Activated T-helper 1 cell treated with anti-CD3 and anti-CD28 coated beads, Interleukin-2, amount 50 U/mL, for 16 hours (primary cell): ENCODE measurements around the gene CHRD.

Experiments
- DNase-seq, 2 donors: peaks; one replicate each; pipeline ENCODE4 v3.0.0-alpha.2; 2020; ENCODE audit warnings: low read depth in 1 of 2, low spot score in 1 of 2

Gene CHRD

DNA sequence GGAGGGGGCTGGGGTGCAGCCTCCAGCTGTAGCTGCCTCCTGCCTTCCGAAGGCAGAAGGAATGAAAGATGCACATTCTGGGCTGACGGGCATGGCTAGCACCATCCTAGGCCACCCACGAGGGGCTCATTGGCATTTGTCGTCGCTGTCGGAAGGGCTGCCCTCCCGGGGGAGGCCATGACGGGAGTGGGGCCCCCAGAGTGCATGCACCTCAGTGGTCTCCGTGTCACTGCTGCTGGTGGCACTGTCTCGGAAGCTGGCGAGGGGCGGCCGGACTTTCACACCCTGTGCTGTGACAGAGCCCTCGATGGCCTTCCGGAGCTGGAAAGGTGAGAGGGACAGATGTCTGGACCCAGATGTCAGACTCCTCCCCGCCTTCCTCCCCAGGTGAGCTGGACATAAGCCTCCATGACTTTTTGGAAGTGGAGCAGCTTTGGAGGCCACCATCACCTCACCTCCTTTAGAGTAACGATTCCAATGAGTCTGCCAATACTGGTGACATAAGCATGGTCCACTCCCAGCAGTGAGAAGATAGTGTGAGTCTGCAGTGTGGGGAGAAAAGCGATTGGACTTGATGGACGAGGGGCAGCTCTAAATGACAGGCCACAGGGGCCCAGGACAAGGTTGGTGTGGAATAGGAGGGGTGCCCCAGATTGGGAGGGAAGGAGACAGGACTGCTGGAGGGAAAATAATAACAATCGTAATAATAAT lies 33.2 kb upstream of the CHRD start:
- DNase-seq: no peak

DNA sequence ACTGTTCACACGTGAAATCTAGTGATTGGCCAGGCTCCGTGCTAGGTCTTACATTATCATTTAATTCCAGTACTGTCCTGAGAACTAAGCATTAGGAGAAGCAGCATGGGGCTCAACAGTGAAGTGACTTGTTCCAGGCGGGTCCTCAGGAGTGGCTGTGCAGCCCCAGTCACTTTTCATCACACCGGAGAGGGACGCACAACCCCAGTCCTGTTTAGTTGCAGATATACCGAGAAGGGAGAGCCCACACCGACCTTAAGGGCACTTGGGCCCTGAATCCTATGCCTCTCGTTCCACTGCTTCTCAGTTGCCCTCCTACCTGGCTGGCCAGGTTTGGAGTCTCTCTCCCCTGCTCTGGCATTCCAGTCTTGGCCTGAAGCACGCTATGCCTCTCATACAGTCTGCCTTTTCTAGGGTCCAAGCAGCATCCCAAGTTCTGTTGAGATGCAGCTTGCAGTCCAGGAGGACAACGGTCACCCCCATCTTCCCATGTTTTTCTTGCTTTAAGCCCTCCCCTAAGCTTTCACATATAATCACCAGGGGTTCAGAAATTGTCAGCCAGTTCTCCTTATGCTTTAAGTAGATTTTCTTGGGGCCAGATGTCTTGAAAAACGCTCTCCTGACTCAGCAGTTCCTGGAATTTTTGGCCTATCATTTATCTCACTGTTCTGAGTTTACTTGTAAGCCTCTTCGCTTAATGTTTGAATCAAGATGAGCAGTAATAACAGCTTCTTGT lies 32.4 kb upstream of the CHRD start:
- no peak for DNase-seq

DNA sequence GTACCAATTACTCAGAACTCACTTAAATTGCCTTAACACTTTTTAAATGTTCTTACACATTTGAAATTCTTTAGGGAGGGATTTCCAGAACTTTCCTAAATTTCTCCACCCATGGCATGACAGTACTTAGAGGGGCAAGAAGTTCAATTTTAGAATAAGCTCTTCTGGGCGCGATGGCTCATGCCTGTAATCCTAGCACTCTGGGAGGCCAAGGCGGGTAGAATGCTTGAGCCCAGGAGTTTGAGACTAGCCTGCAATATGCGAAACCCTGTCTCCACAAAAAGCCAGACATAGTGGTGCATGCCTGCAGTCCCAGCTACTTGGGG lies 31.8 kb upstream of the CHRD start:
- DNase-seq: no peak

DNA sequence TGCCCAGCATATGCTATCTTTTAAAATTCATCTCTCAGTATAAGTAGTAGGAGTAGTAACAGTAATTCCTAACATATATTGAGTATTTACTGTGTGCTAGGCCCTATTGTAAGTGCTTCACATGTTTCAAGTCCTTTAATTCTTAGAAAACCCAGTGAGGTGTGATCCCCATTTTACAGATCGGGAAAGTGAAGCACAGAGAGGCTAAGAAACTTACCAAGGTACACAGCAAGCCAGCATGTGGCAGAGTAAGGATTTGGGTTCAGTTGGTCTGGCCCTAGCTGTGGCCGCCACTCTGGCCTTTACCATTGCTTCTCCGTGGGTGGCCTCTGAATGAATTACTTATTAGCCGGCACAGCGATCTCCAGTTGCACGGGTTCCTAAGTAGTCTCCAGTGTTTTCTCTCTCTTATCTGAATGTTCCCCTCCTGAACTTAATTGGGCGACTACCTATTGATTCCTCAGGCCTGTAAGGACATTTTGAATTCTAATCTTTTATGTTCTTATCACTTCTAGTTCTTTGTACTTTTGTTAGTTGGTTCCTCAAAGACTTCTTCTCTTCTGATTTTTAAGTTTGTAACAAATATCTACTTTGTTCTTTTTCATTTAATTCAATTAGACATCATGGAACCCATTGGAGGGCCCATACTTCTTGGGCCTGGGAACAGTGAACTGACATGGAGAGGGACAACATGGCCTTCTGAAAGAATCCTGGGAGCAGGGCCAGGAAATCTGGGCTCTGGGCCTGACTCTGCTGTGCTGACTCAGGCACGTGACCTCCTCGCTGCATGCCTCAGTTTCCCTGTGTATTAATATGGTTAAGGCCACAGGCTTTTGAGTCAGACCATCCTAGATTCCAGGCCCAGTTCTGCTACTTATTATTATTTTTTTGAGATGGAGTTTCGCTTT lies 30.0 kb upstream of the CHRD start:
- DNase-seq: no peak

DNA sequence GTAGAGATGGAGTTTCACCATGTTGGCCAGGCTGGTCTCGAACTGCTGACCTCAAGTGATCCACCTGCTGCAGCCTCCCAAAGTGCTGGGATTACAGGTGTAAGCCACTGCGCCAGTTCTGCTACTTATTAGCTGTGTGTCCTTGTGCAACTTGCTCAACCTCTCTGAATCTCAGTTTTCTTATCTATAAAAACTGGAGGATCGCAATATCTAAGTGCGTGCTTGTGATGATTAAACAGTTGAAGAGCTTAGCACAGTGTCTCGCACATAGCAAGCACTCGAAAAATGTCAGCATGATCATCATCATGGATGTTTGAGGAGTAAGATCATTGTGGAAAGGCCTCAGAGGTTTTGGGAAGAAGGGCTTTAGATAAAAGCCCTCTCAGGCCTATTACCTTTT lies 29.2 kb upstream of the CHRD start:
- DNase-seq: no peak

DNA sequence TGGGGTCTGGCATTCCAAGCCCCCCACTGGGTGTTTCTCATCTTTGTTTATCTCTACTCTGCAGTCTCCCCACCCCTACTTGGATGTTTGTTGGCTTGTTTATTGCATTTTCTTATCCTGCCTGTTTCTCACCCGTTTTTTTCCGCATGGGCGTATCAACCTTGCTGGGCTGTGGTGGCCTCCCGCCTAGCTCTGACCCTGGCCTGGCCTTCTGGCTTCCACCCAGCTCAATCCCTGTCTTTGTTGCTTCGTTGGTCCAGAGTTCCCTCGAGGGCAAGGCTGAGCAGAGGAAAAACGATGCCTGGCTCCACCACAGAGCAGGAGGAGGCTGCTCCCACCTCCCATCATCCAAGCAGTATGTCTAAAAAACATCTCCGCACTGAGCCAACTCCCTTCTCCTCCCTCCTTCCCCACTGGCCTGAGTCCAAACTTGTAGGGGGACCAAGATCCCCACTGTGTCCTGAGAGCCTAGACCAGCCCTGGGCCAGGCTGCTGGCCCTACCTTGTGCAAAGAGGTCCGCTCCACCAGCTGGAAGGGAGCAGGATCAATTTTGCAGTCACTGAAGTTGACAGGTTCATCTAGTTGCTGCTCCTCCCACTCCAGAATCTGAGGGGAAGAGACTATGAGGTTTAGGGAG lies 28.2 kb upstream of the CHRD start:
- no peak for DNase-seq

DNA sequence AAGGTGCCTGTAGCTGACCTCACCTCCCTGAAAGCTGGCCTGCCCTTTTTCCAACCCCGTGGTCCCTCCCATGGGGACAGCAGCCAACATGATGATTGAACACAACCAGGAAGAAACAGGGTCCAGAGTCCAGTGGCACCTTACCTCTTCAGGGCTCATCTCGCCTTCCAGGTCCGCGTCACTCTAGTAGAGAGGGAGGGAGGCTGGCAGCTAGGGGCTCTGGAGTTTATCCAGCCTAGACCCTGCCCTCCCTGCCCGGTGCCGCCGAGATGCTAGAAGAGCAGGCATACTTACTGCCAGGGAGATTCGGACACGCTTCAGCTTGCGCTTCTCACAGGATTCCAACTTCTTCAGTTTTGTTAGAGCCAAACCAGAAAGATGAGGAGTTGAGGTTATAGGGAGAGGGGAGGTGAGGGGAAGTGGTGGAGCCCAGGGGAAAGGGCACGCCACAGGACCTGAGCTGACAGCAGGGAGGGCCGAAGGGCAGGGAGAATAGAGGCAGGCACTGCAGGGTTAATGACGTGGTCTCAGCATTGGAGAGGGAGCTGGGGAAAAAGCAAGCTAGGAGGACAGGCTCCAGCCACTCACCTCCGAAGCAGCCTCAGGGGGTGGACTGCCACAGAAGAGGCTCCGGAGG lies 27.6 kb upstream of the CHRD start:
- no peak for DNase-seq

DNA sequence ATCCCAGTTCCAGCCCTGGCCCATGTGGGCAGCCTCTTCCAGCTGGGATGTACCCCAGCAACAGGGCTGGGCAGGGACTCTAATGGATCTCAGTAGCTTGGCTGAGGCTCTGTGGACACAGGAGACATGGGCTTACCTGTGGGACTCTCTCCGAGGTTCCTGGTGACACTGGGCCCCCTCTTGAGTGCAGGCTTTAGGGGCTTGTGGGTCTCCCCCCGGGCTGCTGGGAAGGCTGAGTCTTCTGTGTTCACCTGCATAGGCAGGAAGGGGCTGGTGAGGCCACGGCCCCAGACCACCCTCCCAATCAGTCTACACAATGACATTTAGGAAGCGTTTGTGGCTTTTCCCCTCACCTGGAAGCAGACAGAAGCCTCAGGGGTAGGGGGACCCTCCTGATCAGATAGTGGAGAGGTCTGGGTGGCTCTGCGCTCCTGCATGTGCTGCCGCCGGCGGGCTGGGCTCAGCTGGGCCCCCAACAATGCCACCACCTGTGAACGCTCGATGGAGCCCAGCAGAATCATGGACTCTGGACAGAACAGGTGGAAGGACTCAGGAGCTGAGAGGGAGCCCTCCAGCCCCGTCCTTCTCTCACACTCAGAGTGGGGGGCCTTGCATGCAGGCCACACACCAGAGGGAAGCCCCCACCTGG lies 26.8 kb upstream of the CHRD start:
- no peak for DNase-seq

DNA sequence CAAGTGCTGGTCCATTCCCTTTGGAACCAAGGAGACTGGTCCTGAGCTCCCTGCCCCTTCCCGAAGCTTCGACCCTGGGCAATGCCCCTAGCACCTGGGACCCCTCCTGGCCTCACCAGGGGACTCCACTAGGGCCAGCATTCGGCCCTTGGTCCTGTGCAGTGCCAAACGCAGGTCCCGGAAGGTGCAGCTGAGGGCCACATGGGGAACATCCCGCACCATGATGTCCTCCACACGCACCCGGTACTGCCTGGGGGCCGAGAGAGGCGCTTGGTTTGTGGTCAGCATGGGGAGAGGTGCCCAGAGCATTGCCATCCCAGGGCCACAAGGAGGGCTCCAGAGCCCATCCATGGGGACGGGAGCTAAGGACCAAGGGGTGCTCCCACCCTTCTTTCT lies 26.3 kb upstream of the CHRD start:
- no peak for DNase-seq

DNA sequence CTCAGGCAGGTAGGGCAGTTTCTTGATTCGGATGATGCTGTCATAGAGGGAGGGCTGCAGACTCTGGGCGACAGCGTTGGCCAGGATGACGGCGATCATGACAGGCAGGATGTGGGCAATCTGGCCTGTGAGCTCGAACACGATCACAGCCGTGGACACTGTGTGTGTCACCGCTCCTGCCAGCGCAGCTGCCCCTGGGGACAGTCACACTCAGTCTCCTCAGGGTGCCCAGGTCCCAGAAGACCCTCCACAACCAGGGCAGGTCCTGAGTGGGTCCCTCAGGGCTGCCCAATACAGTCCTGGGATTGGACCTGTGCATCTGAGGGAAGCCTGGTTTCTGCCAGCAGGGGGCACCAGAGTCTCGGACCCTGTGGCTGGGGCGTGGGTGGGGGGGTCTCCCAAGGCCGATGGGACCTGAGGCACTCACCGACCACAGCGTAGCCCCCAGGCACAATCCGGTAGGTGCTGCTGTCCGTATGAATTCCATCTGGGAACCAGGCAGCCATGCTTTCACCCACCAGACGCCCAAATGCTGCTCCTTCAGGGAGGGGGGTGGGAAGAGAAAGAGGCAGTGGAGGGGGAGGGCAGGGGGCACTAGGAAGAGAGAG lies 25.6 kb upstream of the CHRD start:
- peak; percentile 41 to 43 for DNase-seq

DNA sequence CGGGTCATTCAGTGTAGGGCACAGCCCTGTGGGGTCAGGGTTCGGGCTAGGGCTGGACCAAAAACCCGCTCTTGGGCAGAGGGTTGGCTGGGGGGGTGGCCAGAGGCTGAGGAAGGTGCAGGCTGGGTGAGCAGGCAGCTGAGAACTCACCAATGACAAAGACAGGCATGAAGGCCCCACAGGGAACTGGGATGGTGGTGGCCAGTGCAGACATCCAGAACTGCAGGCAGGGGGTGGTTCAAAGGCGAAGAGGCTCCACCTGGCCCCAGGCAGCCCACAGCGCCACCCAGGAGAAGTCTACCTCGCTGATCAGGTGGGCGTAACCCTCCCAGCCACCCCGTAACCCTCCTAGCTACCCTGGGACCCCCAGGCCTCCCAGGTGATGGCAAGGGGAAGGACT lies 25.1 kb upstream of the CHRD start:
- DNase-seq: no peak

DNA sequence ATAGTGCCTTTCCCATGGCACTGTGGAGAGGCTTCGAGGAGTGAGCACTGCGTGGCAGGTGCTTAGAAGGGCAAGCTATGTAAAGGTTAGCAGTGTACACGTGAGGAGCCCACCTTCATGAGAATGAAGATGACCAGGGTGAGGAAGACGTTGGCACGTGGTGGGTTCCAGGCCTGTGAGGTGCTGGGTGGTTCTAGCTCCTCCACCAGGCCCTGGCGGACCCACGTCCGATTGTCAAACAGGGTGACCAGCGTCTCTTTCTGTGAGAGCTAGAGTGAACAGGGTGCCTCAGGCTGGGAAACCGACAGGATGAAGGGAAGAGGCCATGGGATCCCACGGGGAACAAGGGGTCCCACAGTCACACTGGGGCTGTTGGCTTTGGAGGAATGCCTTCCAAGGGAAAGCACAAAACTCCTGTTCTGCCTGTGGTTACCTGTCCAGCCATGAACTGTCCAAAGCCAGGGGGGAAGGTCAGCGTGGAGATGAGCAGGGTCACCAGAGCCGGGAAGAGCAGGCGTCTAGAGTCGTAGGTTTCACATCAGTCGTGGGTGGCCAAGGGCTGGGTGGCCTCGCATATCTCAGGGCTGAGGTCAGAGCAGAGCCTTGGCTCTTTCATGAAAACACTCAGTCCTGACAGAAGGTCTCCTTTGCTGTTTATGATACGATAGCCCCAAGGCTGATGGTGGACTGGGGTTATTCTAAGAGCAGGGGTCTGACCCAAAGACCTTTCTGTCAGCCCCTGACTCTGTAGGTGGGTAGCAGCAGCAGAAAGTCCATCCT lies 24.4 kb upstream of the CHRD start:
- DNase-seq: no peak

DNA sequence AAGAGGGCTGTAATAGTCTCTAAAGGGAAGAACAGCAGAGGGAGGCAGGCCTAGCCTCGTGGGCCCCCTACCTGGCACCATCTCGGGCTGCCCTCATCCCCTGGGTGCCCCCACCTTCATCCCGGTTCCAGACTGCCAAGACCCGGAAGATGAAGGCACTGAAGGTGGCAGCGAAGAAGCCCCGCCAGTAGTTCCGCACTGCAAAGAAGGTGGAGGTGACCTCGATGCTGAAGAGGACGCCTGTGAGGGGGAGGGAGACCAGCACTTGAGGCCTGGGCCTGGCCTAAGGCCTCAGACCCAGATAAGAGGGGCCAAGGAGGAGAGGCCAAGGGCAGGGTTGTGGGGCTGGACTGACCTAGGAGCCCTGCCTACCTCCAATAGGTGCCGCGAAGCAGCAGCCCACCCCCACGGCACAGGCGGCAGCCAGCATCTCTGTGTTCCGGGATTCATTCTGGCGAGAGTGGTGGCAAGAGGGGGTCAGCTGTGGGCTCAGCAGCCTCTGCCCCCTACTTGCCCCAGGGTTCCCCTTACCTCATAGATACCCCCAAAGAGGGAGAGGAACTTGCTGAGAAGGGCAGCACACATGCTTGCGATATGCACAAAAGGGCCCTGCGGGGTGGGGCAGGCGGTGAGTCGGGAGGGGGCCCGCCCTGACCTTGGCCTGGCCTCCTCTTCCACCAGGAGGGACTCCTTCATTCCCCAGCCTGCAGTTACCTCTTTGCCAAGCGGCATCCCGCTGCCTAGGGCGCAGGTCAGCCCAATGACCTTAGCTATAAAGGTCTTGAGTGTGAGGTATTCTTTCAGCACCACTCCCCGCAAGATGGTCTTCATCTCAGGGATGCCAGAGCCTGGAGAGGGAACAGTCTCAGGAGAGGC lies 22.4 kb upstream of the CHRD start:
- no peak for DNase-seq

DNA sequence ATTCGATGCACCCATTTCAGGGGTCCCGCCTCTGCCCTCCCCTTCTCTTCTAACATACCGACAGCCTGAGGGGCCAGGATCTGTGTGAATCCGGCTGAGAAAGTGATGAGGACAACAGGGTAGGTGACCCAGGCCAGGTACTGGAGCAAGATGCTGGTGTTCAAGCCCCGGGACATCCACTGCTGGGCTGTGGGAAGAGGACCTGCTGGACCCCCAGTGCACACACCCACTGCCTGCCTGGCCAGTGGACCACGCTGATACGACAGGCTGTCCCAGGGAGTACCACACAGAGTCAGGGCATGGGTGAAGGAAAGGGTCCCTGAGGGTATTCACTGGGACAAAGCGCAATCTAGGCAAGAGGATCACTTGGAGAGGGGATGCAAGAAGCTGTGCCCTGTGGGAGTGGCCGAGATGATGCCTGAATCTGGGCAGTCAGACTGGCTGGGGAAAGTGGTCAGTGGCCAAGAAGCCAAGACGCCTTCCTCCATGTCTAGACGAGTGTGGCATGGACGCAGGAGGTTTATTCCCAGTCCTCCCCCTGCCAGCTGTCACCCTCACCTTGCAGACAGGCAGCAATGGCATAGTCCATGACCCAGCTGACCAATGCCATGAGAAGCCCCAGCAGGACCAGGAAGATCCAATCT lies 21.6 kb upstream of the CHRD start:
- DNase-seq: no peak

DNA sequence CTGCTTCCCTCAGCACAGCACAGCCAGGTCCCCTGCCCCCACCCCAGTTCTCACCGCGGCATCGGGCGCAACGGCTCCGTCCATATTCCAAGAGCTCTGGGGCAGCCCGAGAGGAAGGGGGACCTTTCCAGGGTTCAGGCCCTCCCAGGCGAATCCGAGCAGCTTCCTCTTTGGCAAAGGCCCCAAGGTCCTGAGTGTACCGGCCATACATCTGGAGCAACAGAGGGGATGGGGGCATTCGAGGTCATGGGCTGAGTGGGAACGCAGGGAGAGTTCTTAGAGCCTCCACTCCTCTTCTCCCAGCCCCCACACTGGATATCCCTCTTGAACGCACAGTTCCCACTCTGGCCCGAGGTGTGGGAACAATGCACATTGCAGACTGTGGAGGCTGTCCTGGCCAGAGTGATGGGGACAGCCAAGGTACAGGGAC lies 20.9 kb upstream of the CHRD start:
- DNase-seq: no peak

DNA sequence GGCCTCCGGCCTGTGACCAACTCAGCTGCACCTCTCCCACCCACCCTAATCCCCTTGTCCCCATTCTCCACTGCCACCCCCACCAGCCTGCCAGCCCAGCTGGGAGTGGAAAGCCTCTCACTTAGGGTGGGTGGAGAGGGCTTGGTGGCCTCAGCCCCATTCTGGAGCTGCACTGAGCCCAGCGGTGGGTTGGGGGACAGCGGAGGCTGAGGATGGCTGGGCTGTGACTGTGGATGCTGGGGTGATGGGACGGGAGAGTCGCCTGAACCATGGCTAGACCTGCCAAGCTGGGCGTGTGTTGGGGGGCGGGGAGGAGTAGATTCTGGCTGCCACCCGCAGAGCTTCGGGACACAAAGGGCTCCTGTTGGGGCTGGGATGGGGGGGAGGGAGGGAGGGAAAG lies 20.2 kb upstream of the CHRD start:
- no peak for DNase-seq

DNA sequence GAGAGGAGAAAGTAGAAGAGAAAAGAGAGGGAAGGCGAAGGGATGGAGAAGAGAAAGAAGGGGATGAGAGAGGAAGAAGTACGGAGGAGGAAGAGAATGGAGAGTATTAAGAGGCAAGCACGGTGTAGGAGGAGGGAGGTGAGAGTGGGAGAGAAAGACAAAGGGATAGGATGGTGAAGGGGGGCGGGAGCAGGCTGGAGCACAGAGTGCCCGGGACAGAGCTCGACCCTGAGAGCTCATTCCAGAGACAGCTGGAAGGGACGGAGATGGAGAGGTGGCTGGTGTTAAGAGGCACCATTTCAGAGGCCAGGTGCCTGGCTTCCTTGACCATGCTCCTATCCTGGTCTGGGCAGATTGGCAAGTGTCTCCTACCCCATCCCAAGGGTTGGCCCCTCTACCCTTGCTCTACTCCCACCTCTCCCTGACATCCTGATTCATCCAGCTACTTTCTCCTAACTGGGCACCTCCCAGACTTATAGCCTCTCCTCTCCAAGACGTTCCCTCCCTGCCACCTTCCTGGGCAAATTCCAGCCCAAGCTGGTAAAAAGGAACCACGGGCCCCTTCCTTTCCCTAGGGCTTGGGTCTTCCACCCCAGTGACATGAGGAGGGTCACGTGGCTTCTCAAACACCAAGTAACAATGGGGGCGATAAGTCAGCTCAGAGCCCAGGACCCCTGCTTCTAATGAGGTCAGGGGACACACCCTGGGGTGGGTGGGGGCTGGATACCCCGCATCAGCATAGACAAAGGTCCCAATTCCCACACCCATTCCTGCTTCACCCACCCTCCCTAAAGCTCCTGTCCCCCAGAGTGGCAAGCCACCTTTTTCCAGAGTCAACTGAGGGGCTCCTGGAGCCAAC lies 19.6 kb upstream of the CHRD start:
- no peak for DNase-seq
